Fibroblast of skin of right quadriceps (primary cell): ENCODE data around the gene RGS19.
A peak's percentile ranks its signal among the peaks of the same experiment; 100 is the strongest.

Experiments
- DNase-seq: peaks from one replicate; pipeline ENCODE4 v3.0.0-alpha.2; 2013

Gene RGS19

DNA sequence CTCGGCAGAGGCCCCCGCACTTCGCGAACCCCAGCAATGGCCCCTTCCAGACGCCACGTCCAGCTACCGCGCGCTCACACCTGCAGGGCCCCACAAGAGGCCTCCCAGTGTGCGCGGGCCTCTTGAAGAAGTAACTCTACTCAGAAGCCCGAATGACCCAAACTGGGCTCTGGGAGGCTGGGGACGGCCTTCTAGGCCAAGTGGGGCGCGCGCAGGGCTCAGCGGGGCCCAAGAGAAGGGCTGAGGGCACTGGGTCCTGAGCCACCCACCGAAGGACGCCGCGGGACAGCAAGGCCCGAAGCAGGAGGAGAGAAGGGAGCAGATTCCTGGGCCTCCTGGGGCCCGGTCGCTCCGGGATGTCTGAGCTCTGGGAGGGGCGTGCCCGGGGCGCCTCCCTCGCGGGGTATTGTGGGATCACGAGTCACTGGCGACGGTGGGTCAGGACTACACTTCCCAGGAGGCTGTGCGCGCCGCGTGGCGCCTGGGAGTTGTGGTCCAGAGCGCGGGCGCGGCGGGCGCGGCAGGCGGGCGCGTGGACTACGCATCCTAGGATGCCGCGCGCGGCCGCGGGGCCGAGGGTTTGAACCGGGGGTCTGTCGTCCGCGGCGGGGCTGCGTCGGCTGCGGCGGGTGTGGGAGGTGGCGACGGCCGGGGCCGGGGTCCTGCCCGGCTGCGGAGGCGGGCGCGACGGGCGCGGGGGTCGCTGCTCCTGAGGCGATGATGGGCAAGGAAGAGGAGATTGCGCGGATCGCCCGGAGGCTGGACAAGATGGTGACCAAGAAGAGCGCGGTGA lies 16.5 kb downstream of the RGS19 start, which contains the start of gene TCEA2:
Gene TCEA2, plus strand, starts transcription at position 603 of the 793 bp plus-strand sequence. Its CDS starts 115 bp downstream, at position 718.
- DNase-seq, result peak; percentile 95

DNA sequence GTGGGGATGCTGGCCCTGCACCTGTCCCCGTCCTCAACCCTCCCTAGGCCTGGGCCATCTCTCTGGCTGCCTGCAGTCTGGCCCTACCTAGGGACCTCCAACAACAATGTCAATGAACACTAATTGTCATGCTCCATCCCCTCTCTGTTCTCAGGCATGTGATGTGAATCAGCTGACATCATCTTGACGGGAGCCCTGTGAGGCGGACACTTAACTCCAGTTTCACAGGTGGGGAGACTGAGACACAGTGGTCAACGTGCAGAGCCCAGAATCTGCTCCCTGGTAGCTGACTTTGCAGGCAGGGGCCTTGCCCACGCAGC lies 17.1 kb downstream of the RGS19 start:
- DNase-seq, result no peak

DNA sequence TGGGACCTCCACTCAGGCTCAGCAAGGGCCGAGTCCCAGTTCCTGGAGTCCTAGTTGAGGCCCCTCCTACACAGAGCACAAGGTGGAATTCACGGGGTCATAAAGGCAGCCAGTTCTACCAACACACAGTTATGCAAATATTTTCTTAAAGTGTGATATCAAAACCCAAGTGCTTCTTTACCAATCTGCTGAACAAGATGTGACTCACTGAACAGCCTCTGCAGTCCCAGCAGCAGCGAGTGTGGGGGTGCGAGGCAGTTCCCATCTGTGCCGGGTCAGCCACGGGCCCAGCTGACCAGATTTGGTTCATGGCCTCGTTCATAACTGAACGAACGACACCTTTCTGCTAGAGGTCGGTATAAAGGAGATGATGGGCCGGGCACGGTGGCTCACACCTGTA lies 20.8 kb downstream of the RGS19 start:
- no peak for DNase-seq

DNA sequence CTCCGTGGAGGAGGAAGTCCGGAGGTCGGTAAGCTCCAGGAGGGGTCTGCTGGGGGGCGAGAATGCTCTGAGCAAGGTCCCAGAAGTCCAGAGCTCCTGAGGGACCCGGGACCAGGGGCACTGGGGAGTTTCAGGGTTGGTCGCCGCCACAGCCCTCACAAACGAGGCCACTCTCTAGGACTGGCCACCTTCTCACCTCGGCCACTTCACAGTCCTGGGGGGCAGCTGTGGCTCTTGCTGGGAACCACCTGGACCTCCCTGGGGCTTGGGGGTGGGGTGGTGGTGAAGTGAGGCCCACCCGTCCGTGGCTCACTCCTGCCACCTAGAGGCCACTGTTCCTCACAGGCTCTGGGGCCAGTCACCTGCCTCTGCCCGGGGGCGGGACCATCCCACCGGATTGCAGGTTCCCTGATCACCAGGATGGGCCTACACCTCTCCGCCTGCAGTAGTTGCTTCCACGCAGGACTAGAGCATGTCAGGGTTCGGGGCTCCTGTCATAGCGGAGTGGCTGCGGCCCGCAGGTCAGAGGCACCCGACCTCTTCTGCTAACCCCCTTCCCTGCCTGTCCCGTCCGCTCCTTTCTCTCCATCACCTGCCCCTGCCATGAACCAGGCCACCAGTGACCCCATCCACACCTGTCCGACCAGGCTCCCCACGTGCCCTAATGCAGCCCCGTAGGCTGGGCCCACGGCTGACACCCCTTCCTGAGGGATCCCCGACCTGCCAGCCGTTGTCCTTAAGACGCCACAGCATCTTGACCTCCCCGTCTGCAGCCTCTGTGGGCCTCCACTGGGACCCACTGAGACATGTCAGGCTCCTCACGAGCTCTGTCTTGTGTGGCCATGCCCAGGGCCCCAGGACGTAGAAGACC lies 21.5 kb downstream of the RGS19 start:
- peak; percentile 54 for DNase-seq

DNA sequence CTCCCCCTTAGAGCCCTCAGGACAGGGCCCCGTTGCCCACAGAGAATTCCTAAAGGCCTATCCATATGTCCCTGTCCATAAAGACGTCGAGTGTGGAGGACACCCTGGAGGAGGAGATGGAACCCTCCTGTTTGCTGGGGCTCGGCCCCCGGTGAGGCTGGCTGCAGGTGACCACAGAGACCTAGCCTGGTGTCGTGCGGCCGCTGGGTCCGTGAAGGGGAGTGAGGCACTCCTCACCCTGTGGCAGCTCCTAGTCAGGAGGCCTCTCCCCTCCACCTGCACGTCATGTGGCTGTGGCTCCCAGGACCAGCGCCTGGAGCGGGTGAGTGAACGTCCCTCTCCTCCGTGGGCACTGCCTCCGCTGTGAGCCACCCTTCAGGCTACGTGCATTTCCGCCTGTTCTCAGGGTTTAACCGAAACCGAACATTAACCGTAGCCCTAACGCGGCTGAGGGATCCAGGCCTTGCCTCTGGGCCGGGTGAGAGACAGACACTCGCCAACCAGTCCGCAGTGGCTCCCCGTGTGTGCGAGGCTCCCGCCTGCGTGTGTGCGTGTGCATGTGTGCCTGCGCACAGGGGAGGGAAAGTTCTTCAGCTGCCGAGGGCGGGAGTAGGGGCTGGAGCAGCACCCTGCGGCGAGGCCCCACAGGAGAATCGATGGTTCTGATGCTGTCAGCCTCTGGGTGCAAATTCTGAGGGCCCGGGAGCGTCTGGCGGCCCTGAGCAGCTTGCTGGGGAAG lies 22.3 kb downstream of the RGS19 start:
- no peak for DNase-seq

DNA sequence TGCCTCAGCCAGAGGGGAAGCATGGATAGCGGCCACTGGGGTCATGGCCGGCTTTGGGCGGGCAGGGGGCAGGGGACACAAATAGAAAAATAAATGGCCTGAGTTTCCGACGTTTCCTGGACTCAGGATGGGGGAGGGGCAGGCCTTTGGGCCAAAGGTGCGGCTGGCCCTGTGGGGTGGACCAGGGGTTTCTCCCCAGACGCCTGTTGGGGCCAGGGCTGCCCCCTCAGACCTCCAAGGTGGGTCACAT lies 22.8 kb downstream of the RGS19 start:
- DNase-seq, result no peak

DNA sequence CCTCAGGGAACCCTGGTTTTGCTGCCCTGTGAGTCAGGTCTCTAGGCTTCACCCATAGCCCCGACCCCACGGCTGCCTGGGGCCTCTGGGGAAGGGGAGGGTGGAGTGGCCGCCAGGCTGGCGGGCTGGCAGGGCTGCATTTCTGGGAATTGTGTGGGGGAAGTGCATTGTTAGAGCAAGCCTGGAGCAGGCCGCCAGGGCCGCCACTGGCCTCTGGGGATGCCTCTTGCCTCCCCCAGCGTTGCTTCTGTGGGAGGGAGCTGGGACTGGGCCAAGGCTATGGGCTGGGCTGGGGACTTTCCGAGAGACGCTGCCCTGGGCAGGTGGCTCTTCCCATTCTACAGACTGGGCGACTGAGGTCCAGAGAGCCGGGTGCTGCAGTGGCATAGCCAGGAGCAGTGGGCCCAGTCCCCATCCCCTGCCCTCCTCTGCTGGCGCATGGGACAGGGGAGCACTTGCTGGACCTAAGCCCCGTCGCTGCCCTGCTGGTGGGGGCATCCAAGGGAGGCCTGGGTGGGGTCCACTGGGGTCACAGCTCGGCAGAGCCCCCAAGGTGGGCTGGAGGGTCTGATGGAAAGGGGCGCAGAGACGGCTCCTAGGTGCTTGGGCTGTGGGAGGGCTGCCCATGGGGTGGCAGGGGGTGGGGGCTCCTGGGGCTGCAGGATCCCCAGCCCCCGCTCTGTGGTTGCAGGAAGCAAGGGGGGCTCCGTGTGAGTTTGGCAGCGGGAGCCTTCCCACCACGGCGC lies 23.3 kb downstream of the RGS19 start:
- peak; percentile 36 for DNase-seq

DNA sequence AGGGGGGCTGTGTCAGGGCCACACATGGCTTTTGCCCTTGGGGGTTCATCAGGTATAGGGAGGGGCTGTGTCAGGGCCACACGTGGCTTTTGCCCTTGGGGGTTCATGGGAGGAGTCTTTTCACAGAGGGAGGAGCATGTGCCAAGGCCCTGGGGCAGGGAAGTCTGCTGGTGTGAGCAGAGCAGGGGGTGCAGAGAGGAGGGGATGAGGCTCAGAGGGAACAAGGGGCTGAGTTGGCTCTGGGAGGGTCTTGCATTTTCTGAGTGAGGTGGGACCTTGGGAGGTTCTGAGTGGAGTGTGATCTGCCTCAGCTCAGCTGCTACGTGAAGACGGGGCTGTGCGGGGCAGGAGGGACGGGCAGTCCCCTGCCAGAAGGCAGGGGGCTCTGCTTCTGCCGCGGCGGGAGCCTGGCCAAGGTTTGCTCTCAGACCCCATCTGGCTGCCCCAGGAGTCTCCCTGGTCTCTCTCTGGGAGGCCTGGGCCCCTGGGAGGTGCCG lies 23.9 kb downstream of the RGS19 start:
- DNase-seq, result no peak

DNA sequence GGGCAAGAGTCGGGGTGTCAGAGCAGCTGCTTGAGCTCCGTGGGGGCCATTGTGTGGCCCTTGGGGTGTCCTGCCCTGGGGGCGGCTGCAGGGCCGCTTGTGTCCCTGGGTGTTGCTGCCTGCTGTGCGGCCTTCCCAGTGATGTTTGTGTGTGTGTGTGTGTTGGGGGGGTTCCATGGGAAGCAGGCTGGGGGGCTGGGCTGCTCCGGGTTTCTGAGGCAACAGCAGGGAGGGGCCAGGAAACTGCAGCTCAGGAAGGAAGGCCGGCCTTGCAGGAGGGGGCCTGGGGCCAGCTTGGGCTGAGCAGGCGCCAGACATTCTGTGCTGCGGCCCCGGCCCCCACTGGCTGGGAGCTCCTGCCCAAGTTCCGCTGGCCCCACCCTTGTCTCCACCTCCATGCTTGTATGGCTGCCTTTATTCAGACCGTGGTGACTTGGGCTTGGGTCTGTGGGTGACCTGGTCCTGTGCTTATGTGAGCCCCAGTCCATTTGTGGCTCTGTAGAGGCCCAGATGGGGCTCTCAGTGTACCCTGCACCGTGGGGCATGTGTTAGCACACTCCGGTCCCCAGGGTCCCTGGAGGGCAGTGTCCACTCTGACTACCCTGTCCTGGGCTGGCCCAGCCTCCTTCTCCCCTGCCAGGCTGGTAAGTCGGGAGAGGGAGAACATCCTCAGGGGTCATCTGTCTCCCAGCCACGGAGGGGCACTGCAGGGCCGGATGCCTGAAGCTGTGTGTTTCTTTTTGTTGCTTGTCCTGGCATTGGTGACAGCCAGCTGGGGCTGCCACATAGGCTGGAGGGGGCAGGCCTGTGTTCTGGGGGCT lies 25.3 kb downstream of the RGS19 start:
- DNase-seq, result peak; percentile 53

DNA sequence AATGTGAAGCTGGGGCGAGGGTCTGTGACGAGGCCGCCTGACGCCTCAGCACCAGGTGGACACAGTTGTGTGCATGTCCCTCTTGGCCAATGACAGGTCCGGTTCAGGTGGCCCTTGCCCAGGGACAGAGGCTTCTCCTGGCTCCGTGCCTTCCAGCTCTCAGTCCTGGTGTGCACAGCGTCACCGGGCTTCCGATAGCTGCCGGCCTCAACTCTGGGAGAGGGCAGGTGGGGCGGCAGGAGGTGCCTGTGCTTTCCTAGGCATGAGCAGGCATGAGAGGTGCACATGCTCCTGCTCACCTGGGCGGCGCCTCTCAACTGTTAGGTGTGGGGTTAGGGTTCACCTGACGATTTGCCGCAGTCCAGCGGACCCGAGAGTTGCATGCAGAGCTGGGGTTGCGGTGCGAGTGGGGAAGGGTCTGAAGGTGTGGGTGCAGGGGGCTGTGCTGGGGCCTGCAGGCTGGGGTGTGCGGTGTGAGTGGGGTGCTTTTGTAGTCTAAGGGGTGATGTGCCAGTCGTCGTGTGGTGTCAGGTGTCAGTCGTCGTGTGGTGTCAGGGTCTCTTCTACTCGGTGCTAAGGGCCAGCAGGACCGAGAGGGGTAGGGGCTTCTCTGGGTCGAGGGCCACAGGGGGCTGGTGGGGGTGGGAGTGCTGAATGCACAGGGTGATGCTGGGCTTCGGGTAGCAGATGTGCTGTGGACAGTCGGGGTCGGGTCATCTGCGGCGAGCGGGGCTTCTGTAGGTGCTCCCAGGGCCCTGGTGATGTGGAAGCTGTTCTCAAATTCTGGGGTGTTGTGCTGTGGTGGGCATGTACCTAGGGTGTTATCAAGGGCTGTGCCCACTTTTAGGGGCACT lies 26.1 kb downstream of the RGS19 start:
- DNase-seq, result no peak

DNA sequence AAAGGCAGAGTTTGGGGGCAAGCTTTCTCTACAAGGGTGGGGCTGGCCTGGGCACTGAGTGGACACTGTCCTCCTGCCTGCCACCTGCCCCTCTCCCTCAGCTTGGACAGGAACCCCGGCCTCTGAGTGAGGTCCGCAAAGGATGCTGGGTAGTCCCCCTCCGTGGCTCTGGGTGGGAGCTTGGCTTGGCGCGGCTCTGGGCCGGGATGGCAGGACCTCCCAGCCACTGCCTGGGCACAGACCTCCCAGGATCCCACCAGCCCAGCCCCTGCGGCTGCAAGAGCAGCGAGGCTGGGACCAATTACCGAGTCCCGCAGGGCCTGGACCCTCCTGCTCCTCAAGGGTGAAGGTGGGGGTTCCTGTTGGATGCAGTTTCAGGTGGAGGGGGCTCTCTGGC lies 27.0 kb downstream of the RGS19 start:
- no peak for DNase-seq

DNA sequence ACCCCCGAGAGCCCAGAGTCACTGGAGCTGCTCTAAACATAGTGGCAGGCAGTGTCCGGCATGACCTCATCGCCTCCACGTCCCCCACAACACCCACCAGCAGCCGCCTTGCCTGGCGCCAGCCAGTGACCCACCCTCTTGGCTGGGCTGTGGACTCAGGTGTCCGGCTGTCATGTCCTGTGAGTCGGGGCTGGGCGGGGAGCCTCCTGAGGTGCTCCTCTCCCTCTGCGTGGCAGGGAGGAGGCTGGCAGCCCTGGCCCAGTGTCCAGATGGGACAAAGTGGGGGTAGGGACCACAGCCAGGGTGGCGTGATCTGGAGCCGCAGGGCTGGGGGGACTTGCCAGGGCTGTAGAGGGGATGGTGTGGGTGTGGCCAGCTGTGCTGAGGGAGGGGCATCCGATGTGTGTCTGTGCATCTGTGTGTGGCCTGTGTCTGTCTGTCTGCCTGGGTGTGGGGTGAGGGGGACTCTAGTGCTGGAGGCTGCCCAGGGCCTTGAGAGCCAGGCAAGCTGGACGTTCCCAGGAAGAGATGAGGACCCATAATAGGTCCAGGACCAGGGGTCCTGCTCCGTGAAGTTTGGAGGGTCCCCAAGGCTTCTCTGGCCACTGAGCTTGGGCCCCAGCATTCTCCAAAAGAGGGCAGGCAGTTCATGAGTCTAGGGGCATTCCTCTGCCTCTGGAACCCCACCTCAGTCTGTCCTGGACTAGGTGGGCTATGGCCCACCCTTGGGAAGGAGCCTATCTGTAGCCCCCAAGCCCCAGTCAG lies 27.6 kb downstream of the RGS19 start:
- DNase-seq, result no peak

DNA sequence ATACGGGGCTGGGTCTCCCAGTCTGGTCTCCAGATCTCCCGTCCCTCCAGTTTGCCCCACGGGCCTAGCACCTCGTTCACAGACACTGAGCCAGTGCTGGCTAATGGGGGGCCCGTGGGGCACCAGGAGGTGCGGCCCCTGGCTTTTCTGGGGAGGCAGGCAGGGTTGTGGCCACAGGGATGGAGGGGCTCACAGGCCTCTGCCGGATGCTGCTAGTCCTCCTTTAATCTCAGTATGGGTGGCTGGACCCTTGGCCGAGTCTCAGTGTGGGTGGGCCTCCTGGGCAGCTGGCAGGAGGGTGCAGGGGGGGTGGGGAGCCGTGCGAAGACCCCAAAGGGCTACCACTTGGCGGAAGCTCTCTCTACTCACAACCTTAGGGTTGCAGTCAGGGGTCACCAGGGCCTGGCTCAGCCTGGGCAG lies 28.3 kb downstream of the RGS19 start:
- DNase-seq, result no peak

DNA sequence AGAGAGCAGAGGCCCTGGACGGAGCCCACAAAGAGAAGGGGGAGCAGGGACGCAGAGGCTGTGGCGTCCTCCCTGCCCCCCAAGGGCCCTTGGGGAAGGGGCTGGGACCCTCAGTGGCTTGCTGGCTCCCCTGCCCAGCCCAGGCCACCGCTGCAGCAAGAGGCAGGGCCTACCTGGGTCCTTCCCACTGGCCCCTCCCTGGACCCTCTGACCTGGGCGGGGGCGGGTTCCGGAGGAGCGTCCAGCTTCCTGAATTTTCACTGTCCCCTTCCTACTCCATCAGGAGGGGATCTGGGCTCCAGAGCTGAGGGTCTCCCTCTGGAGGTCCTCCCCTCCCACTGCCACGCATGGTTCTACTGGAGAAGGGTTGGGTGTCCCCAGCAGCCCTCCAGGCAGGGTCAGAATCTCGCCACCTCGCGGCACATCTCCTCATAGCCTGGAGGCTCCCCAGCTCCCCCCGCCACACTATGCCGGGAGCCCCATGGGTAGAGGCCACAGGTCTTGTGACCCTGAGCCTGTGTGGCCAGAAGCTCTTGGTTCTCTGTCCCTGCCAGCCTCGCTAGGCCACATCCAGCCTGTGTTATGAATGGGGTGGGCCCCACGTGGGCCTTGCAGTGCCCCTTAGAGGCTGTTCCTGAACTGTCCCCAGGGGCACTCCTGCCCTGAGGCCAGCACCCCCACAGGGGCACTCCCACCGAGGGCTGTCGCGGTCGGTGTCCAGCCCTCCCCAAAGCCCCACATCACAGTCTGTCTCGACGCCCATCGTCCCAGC lies 28.9 kb downstream of the RGS19 start:
- DNase-seq, result no peak

DNA sequence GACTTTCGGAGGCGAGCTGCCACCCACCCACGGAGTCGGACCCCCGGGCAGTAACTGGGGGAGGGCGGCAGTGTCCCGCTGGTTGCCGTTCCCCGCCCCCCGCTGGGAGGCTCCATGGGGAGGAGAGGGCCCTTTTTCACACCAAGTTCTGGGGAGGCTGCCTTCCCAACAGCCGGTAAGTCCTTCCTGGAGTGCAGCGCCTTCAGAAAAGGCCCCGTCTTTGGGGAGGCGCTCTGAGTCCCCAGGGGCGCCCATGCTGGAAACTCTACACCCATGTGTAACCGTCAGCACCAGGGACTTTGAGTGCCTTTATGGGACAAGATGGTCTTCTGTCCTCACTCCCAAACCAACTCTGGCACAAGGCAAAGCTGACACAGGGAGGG lies 29.4 kb downstream of the RGS19 start:
- DNase-seq, result no peak

DNA sequence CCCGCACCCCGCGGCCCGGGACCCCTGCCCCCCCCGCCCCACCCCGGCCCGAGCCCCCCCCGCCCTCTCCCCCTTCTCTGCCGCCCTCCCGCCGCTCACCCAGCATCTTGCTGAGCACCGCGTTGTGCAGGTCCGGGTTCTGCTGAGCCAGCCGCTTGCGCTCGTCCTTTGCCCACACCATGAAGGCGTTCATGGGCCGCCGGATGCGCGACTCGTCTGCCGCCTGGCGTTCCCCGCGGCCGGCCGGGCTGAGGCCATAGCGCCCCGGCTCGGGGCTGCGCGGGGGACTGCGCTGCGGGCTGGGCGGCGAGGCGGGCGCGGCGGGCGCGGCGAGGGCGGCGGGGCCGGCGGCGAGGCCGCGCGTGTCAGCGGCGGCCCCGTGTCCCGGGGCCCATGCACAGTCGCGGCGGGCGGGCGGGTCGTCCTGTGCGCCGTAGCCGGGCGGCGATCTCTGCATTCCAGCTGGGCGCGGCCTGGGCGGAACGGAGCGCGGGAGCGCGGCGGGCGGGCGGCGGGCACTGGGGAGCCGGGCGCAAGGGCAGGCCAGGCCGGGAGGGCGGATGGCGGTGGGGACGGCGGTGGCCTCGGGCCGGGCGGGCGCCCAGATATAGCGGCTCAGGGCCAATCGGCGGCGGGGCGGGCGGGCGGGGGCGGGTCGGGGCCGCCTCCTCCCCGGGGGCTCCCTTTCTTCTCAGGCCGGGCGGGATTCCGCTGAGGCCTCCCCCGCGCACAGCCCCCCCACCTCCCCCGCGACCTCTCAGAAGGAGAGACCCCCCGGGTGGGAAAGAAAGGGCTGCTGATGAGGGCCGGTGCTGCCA lies 30.0 kb downstream of the RGS19 start, which contains the start of gene SOX18:
Gene SOX18, minus strand, starts transcription at position 580 of the 818 bp plus-strand sequence. Its CDS starts 123 bp downstream, at position 457.
- peak; percentile 24 for DNase-seq

DNA sequence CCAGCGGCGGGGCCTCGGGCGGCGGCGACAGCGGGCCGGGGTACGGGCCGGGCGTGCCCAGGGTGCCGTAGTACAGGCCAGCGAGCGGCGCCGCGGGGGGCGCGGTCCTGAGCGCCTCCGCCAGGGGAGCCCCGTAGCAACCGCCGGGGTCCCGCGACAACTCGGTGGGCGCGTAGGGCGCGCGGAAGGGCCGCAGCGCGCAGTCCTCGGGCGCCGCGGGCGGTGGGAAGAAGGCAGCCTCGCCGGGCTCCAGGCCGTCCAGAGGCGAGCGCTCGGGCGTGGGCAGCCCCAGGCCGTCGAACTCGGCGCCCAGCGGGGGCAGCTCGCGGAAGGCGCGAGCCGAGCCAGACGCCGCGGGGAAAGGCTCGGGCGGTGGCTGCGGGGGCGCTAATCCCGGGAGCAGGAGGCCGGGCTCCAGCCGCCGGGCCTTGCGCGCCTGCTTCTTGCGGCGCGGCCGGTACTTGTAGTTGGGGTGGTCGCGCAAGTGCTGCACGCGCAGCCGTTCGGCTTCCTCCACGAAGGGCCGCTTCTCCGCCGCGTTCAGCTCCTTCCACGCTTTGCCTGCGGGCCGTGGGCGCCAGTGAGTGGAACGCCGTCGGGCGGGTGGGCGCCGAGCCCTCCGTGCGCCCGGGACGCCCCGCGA lies 30.8 kb downstream of the RGS19 start:
- no peak for DNase-seq

DNA sequence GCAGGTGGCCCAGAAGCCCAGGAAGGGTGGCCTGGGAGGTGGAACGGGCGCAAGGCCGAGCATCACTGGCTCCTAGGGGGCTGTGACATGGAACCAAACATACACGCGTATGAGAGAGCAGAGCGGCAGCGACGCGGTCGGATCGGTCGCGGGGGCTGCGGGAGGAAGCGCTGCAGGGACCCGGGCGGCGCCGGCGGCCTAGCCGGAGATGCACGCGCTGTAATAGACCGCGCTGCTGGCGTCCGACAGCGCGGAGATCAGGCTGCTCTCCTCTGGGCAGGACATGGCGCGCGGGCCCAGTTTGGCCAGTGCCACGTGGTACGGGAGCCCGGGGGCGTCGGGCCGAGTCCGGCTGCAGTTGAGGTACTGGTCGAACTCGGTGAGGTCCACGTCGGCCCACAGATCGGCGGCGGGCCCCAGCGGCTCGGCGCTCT lies 31.3 kb downstream of the RGS19 start:
- no peak for DNase-seq
